Left kidney (tissue), 2 donors: ENCODE data around the gene COQ10A. TPM values are rescaled to one million over a fixed set of nuclear protein-coding genes. Genes with fewer than 3 reads are reported as not detected.
"Not testable (repeated sequence)": the region's sequence is repeated elsewhere in the genome, so short reads cannot be mapped to it uniquely, and the experiment has no call there.

Experiments used
- DNase-seq: peaks from one replicate; pipeline ENCODE4 v3.0.0-alpha.2; 2013
- polyA plus RNA-seq: library from polyadenylated mRNA; unstranded; fragments of 120-200 nt; gene quantifications from one replicate; pipeline ENCODE4 v1.2.1, GENCODE V29; 2013; ENCODE audit not compliant: insufficient read length

The COQ10A gene
- polyA plus RNA-seq, 1 donor = 23.7 TPM

DNA sequence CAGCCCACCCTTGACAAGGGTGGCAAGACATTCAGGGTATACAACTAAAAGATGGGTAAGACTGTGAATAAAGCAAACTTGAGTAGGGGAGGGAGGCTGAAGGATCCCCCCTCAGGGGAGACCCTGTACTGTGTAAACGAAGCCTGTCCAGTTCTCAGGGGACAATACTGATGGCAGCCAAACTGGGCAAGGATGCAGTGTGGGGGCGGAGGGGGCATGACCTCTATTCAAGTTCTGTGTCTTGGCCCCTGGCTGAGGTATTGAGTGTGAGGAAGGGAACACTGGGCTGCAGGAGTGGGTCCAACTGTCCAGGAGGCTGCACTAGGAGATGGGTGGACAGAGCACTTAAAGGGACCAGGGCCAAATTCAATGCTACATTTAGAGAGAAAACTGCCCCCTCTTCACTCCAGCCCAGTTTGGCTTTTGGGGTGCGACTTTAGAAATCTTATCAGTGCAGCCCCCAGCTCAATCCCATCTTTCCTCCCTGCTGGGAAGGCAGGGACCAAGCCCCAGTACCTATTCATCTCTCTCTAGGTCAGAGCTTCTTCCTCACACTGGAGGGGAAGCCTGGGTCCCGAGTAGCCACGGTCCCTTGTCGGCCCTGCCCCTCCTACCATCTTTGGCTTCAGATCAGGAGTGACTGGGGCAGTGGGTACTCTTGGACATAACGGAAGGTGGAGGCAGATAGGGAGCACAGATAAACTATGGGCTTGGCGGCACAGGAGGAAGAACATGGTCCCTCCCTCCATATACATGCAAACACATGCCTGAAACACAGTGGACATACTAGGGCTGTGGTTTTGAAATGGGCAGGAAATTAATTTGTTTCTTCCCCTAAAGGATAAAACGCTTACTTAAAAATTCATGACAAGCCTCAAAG lies 25.1 kb upstream of the COQ10A start:
- DNase-seq = no peak

DNA sequence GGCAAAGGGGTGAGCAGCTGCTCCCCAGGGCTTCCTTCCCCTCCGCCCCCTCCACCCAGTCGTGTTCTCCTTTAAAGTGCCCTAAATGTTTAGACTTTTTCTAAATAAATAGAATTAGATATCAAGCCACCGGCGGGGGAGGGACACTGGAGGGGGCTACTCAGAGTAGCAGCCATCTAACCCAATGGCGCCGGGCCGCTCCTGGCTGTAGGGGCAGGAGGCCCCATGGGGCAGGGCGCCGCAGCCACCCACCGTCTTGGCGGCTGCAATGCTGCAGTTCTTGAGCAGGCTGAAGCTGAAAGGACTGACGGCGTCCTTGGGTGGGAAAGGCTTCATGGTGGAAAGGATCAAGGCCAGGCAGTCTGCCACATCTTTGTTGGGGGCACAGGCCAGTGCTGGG lies 23.8 kb upstream of the COQ10A start:
- no peak for DNase-seq

DNA sequence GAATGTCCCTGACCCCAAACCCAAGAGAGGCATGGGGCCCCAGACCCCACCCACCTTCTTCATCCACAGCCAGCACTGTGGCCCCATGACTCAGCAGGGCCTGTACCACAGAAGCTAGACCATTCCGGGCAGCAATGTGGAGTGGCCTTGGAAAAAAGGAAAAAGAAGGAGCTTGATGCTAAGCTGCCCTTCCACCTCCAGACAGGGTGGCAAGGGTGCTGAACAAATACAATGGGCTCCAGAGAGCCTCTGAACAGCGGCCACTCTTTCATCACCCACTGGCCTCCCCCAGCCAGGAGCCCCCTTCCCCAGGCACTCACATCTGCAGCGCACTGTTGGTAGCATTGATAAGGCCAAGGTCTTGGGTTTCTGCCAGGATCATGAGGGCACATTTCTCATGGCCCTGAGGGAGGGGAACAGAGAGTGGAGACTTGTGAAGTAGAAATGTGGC lies 23.0 kb upstream of the COQ10A start:
- DNase-seq = no peak

DNA sequence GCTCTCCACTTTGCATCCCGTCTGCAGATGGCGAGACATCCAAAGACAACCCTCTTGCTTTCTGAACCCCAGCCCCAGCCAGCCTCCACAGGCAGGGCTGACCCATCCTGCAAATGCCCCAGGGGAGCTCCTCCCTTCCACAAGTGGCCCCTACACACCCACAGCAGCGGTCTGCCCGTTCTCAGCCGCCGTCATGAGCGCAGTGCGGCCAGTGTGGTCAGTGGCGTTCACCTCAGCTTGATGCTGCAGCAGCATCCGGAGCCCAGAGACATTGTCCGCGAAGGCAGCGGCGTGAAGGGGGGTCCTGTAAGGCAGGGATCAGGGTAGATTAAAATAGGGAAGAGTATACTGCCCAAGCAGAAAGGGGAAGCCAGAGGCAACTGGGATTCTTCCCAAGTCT lies 22.2 kb upstream of the COQ10A start:
- DNase-seq = no peak

DNA sequence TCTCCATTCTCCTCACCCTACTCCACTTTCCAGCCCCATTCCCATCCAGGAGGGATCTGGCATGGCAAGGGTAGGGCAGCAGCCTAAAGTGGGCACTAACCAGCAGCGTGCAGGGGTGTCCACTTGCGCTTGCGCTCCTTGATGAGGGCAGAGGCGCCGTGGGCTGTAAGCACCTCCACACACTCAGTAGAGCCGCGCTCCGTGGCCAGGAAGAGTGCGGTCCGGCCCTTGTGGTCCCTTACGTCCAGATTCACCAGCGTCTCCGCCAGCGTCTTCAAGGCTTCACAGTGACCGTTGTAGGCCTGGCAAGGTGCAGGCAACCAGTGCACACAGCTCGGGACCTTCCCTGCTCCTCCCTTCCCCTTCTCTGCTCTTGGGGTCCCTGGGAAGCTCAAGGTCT lies 18.8 kb upstream of the COQ10A start:
- DNase-seq = no peak

DNA sequence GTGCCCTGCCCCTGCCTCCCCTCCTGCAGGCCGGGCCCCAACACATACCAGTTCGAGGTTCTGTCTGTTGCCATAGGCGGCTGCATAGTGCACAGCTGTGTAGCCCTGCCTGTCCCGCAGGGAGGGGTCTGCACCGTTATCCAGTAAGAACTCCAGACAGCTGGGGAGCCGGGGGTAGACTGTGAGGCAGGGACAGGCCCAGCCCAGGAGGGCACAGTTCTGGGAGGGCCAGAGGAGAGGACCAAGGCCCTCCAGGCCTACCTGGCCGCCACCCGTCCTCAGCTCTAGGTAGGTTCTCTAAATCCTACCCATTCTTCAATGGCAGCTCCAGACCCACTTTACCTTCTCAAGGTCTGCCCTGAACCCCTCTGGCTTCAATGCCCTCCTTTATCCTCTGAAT lies 18.0 kb upstream of the COQ10A start:
- DNase-seq = no peak

DNA sequence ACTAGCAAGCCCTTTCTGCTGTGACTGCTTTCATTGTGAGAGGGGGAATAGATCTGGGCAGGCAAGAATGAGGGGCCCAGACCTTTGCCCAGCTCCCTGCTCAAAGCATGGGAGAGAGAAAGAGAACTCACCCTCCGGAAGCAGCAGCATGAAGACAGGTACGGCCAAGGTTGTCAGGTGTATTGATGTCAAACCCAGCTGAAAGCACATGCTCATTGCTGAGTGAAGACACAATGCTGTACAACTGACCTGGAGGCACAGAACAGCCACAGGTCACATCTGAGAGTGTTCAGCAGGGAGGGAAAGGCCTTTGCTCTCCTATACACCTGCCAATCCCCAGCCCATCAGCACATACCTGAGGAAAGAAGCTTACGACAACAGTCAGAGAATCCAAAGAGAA lies 14.1 kb upstream of the COQ10A start:
- no peak for DNase-seq

DNA sequence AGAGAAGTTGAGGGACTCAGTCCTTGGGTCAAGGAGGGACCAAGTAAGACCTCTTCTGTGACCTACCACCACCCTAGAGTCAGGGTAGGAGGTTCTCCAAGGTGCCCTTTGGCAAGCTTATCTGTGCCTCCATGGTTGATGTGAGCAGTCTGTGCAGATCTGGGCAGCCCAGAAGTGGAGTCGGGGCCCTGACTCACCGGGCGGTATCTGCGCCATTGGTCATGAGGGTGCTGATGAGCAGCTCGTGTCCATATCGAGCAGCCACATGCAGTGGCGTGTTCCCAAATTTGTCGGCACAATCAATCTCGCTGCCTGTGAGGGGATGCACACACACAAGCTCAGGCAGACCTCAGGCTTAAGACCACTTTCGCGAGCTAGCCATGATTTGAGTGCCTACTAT lies 13.7 kb upstream of the COQ10A start:
- no peak for DNase-seq

DNA sequence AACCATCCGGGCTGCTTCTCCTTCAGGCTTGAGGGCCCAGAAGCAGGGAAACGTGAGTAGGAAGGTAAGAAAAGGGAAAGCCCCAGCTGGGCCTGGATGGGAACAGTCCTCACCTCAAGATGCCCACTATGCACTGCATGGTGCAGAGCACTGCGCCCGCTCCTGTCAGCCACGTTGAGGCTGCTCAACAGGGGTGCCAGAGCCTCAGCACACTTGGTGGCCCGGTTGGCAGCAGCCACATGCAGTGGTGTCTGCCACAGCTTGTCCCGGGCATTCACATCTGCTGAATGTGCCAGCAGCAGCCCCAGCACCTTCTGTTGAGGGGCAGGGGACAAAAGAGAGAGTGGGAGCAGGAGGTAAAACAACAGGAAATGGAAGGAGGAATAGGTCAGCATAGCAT lies 11.1 kb upstream of the COQ10A start:
- no peak for DNase-seq

DNA sequence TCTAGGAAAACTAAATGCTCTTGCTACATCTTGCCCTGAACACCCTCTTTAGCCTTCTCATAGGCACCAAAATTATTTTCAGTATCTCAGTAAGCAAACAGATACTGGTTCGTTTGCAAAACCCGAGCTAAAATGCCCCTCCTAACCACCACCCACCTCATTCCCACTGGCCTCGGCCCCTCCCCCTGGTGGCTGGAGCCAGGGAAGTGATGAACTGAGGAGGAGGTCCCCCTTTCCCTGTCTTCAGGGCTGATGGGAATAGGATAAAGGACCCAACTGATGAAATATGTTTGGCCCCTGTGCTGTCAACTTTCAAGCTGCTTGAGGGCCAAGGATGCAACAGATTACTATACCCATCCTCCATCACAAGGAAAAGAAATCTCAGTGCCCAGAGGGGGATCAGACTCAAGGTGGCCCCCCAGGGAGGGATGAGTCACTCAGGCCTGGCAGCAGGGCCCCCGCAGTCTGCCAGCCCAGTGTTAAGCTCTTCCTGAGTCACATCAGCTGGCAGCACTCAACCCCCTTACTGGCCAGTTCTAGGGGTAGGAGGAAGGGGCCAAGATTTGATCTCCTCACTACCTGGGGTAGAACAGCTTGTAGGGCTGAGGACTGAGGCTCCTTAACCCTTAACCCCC lies 10.3 kb upstream of the COQ10A start:
- DNase-seq = no peak

DNA sequence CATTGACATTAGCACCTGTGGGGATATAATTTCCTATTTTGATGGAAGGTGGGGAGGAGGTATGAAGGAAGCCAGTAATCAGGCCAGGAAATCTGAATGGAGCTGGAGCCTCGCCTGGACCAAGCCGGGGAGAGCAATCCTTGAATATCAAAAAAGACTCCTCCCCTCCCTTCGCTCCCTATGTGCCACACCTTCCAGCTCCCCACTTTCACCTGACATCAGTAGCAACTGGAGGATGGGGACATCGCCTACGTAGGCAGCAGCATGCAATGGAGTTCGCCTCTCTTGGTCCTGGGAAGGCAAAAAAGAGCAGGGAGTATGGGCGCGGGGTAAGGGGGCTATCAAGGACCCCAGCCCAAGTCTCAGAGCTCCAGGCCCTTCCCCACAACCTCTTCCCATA lies 9.7 kb upstream of the COQ10A start:
- no peak for DNase-seq

DNA sequence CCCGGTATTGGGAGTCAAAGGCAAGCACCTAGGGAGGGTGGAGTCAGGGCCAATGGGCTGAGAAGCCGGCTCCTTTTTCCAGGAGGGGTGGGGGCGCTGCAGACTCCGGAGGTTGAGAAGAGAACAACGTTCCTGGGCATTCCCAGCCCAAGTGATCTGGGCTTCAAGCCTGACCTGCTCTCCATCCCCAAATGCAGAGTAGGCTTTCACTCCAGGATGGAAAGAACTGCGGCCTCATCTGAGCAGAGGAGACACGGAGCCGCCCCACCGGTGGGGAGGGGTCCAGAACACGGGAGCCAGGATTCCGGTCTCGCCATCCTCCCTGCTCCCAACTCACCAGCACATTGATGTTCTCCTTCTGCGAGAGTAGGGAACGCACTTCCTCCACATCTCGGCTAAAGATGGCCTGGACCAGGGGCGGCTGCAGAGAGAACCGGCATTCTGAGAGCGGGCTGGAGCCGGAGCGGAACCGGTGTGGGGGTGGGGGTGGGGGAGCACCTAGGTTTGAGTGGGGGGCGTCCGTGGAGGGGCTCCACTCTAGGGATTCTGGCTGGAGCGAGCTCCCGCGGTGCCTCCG lies 9.2 kb upstream of the COQ10A start:
- DNase-seq = peak; percentile 37

DNA sequence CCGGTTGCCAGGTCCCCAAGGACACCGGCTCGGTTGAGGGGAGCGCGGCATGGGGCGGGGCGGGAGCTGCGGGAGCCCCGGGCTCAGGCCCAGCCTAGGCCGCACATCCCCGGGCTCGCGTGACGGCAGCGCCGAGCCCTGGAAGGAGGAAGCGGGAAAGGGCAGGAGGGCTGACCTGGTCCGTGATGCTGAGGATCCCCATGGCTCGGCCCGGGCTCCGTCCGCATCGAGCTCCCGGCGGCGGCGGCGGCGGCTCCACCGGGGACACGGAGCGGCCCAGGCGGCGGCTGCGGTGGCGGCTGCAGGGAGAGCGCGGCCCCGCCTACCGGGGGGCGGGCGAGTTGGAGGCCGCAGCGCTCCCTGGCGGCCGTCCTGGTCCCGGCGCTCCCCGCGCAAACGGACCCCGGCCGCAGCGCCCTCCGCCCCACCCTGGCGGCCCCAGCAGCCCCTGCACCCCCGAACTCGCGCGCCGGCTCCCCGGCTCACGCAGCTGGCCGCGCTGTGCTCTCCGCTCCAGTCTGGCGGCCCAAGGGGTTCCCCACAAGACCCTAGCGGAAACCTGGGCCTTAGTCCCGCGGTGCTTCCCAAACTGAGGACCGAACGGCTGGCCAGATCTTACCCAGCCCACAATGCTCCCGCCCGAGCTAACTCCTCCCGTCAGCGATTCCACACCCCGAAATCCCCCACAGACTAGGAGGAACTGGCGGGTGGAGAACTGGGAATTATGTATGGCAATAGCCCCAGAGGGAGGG lies 8.5 kb upstream of the COQ10A start, which contains the start of gene ANKRD52:
Gene ANKRD52, minus strand, starts transcription at position 317 of the 752 bp plus-strand sequence. Its CDS starts 115 bp downstream, at position 202.
- peak; percentile 79 for DNase-seq

DNA sequence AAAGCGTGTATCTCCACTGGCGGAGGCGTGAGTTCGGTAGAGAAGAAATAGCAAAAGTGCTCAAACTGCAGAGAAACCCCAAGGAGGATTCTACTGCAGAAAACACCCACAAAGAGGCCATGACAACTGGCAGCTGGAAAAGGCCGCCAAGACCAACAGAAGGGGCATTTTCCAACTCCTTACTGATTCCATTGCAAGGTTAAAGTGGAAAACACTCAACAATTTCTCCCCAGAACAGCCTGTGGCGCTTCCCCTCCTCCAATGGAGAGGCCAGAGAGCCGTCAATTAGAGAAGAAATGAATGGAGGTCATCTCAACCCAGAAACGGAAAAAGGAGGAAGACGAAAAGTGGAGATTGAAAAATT lies 7.9 kb upstream of the COQ10A start:
- DNase-seq = no peak

DNA sequence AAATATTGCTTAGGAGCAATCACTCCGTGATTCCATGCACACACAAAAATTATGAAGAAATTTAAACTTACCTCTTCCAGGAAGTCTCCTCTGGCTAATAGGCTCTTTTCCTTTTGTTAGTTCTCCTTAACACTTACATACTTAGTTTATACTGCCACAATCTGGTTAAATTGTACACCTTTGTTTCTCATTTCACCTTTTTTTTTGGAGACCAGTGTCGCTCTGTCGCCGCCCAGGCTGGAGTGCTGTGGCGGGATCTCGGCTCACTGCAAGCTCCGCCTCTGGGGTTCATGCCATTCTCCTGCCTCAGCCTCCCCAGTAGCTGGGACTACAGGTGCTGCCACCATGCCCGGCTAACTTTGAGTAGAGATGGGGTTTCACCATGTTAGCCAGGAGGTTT lies 6.4 kb upstream of the COQ10A start:
- no peak for DNase-seq

DNA sequence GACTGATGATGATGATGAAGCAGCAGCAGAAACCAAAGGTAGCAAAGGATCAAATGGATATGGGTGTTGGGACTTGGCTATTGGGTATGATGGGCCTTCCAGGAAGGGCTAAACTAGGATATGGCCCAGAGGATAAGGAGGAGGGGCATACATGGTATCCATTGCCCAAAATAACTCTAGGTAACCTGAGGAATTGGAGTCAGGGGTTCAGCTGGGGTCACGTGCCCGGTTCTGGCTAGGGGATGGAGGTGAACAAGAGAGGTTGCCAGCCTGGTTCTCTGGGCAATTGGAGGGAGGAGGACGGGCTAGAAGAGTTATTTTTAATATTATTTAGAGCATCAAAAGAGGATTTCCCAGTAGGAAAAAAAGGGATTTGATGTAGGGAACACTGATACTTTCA lies 5.8 kb upstream of the COQ10A start:
- no peak for DNase-seq

DNA sequence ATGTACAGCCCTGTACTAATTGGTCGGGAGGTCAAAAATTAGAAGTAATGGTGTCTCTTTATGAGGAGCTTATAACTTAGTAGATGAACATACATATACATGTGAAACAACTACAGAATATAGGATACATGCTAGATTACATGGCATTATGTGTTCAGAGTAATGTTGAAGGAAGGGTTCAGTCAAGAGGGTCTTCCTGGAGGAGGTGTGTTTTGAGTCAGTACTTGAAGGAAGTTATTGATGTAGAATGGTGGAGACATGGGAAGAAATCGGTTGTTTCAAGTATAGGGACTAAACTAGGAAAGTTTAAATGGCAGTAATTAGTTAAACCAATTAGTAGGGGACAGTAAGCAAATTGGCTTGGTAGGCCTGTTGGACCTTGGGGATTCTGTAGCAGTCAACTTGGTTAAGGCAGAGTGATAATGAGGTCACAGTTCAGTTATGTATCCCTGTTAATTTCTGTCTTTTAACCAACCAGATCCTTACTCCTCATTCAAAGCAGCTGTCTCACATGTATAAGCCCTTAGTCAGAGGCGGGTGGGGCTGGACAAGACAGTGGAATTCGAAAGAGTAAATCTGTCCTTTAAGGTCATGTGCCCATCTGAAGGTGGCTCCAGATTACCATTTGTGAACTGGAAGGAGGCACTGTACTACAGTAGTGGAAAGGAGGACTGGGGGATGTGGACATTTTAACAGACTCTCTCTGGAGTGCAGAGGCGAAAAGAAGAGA lies 5.1 kb upstream of the COQ10A start:
- DNase-seq = no peak

DNA sequence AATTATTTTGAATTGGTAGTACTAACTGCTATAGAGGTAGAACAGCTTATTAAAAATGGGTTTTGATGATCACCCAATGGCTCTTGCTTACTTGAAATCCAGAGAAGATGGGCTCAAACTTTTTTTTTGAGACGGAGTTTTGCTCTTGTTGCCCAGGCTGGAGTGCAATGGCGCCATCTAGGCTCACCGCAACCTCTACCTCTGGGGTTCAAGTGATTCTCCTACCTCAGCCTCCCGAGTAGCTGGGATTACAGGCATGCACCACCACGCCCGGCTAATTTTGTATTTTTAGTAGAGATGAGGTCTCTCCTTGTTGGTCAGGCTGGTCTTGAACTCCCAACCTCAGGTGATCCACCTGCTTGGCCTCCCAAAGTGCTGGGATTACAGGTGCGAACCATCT lies 3.8 kb upstream of the COQ10A start:
- DNase-seq = not testable (repeated sequence)

DNA sequence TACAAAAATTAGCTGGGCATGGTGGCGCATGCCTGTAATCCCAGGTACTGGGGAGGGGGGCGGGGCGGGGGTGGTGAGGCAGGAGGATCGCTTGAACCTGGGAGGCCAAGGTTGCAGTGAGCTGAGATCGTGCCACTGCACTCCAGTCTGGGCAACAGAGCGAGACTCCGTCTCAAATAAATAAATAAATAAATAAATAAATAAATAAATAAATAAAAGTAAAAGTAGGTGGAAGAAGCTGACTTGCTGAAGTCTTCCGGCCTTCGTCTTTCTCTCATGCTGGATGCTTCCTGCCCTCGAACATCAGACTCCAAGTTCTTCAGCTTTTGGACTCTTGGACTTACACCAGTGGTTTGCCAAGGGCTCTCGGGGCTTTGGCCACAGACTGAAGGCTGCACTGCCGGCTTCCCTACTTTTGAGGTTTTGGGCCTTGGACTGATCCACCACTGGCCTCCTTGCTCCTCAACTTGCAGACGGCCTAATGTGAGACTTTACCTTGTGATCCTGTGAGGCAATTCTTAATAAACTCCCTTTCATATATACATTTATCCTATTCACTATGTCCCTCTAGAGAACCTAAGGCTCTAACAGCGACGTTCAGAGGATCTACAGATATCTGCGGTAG lies 562 bp upstream of the COQ10A start:
- not testable (repeated sequence) for DNase-seq

DNA sequence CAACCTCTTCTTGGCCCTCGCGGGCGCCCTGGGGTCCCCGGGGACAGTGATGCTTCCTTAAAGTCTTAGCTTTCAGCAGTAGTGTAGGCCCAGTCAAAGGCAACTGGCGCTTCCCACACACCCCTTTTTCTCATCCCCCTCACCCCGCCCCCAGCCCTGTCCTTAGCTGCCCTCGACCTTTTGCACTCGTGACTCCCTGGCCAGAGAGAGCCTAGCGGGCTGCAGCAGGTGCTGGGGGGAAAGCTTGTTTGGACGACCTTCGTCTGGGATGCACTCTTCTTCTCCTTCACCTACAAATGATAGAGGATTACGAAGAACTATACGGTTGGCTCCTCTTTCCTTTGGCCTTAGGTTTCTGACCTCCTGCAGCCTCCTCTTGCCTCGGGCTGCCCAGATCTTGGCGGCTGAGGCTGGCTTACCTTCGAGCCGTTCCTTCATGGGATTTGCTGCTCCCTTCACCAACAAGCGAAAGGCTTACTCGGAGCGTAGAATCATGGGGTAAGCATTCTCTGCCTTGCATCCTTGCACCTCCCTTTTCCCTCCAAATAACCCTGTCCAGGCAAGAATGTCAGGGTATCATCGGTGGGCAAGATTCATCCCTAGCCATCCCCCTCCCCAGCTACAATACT lies 815 bp downstream of the COQ10A start:
- no peak for DNase-seq

DNA sequence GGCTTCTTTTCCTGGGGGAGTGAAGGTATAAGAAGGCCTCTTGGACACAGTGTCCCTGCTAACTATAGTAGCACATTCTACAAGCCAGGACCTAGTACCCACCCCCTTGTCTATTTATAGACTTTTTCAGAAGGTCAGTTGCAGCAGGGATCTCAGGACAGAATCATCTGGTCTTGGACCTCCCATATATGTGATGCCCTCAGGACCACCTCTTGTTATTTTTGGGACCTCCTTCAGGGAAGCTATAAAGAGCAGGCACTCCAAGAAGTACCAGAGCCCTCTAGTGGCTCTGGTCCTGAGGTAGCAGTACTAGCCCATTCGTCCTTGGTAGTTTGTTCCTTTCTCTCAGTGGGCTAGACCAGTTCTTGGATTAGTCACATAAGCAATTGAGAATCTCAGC lies 4.3 kb downstream of the COQ10A start:
- no peak for DNase-seq
